Measurements from ENCODE around the gene TENT5C.

The TENT5C gene

DNA sequence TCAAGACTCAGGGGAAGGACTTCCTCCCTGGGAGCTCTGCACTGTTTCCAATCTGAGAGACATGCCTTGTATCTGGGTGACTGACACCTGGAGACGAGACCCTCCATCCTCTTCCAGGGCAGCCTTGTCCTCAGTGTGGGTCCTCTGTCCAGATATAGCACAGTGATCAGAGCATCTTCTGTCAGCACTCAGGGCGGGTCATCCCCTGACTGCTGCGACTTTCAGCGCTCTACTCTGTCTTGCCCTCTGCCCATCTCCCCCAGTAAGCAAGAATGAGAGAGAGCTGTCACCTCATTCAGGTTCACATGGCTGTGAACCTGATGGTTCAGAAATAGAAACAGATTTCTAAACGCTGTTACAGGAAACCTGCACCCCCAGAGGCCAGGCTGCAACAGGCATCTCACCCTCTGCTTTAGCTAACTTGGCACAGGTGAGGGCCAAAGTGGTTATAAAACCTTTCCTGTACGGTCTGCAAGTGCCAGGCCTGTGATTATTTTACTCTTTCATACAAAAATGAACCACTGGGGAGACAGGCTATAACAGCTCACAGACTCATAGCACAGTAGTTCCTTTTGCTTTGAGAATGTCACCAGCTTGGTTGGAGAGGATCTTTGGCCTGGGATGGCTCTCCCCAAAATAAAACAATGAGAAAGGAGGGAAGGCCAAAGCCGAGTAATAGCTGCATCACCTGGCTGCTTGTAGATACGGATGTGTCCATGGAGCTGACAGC lies 11.4 kb upstream of the TENT5C start (continued):
- TF ChIP-seq ELK4 (IDR thresholded peaks at IDR 0.05; ENCODE audit: borderline replicate concordance, low read depth, low read length), result no peak
- TF ChIP-seq ZNF660 (tag by site-specific recombination; IDR thresholded peaks at IDR 0.05), result no peak
- no peak for TF ChIP-seq ZNF843 (tag by site-specific recombination; IDR thresholded peaks at IDR 0.05)
- no peak for TF ChIP-seq YY2 (tag by site-specific recombination; IDR thresholded peaks at IDR 0.05)

DNA sequence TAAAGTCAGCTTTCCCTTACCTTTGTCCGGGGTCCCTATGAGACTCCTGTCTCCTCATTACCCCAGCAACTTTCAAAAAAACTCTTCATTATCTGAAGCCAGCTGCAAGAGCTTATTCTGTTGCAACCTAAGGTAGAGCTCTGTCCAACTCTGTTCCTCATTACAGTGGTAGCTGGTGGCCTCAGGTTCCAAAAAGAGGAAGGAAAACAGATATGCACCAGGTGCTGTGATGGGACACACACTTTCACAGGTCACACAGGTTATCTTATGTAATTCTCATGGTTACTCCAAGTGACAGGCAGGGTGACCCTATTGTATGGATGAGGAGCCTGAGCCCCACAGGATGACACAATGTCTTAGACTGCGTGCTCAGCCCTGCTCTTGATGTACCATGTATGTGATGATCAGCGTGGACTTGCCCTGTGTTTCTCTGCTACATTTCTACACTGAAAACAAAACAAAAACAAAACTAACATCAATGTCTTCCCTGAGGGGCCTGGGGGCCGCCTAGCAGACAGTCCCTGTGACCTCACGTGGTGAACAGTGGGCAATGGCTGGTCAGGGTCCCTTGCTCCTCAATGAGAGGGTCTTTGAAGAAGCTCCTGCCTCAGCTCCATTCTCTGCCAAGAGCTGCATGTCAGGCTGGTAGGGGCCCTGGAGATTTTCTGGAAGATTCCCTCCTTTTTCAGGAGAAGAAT lies 9.7 kb upstream of the TENT5C start:
- Histone ChIP-seq H3K27ac (ENCODE audit: extremely low read depth, low read depth, low read length) (no peak overlapping the region), H3K4me3 (ENCODE audit: low read depth, low read length) (no peak overlapping the region), H3K4me1 (ENCODE audit: control insufficient read depth, insufficient read depth, low read length) (no peaks in the 10 kb centered on the region), H3K9me3 (ENCODE audit: control insufficient read depth, insufficient read depth, low read depth, low read length) (no peaks in the 10 kb centered on the region), H3K36me3 (ENCODE audit: control insufficient read depth in 2 of 2, insufficient read depth in 1 of 2, low read length in 2 of 2) (no peaks in the 10 kb centered on the region)
- ChIA-PET POLR2A (no interaction called here), CTCF (interaction anchor here (1.2 kb wide), 1 partner anchor 158 kb away, joined by 4 read pairs; no protein-coding TSS in a partner anchor)
- no peak for TF ChIP-seq ZNF354C (tag by site-specific recombination; IDR thresholded peaks at IDR 0.05; ENCODE audit: borderline replicate concordance, low read depth)
- no peak for TF ChIP-seq ZNF10 (tag by site-specific recombination; IDR thresholded peaks at IDR 0.05)
- TF ChIP-seq TRIM28 (IDR thresholded peaks at IDR 0.05; ENCODE audit: borderline replicate concordance, low read length), result no peak
- TF ChIP-seq SETDB1 (IDR thresholded peaks at IDR 0.05; ENCODE audit: insufficient read length, low read length), result no peak
- no peak for TF ChIP-seq ZSCAN30 (tag by site-specific recombination; IDR thresholded peaks at IDR 0.05)
- no peak for TF ChIP-seq ZNF639 (tag by site-specific recombination; IDR thresholded peaks at IDR 0.05)
- TF ChIP-seq, protein P1, sequence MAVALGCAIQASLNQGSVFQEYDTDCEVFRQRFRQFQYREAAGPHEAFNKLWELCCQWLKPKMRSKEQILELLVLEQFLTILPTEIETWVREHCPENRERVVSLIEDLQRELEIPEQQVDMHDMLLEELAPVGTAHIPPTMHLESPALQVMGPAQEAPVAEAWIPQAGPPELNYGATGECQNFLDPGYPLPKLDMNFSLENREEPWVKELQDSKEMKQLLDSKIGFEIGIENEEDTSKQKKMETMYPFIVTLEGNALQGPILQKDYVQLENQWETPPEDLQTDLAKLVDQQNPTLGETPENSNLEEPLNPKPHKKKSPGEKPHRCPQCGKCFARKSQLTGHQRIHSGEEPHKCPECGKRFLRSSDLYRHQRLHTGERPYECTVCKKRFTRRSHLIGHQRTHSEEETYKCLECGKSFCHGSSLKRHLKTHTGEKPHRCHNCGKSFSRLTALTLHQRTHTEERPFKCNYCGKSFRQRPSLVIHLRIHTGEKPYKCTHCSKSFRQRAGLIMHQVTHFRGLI (tag by site-specific recombination; IDR thresholded peaks at IDR 0.05), result no peak
- no peak for TF ChIP-seq ZNF837 (tag by site-specific recombination; IDR thresholded peaks at IDR 0.05)
- no peak for TF ChIP-seq ZBTB48 (tag by site-specific recombination; IDR thresholded peaks at IDR 0.05)

DNA sequence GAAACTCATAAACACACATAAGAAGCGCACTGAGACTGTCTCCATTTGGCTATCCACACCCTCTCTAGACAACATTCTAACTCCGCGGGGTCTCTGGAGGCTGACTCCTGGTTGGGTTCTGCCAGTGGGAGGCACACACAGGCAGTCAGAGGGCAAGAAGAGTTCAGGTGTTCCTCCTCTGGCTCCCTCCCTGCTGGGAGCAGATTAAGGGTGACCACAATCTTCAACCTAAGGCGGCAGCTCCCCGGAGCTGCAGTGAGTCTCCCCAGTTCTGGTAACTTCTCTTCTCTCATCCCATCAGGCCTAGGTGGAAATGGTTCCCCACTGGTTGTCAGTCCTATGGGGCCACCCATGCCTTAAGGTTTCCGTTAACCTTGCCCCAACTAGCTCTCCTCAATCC lies 7.4 kb upstream of the TENT5C start:
- POLR2A ChIA-PET, result no interaction called here
- H3K4me3 ChIP-seq (ENCODE audit: low read depth, low read length), result no peak overlapping the region

More for the DNA sequence above, 7.4 kb upstream of the TENT5C start:
- no peaks in the 10 kb centered on the region for H3K9me3 ChIP-seq (ENCODE audit: control insufficient read depth, insufficient read depth, low read depth, low read length)
- no peaks in the 10 kb centered on the region for H3K36me3 ChIP-seq (ENCODE audit: control insufficient read depth in 2 of 2, insufficient read depth in 1 of 2, low read length in 2 of 2)
- CTCF ChIA-PET, result no interaction called here
- no peaks in the 10 kb centered on the region for H3K4me1 ChIP-seq (ENCODE audit: control insufficient read depth, insufficient read depth, low read length)
- TF ChIP-seq ZIC2 (tag by site-specific recombination; IDR thresholded peaks at IDR 0.05) (peak; percentile 64), KLF8 (tag by site-specific recombination; IDR thresholded peaks at IDR 0.05) (no peak)
- H3K27ac ChIP-seq (ENCODE audit: extremely low read depth, low read depth, low read length), result no peak overlapping the region

Data from HEK293 (cell line).